Measurements from ENCODE around the gene DRGX.

Gene DRGX

GRCh38 chr10:49329146-49329505, 66.8 kb downstream of the DRGX start:
- no peak for TF ChIP-seq CTCF (IDR thresholded peaks at IDR 0.05; ENCODE audit: insufficient read depth, low read depth, low read length, missing control alignments)
- H3K4me3 ChIP-seq (ENCODE audit: low read length): no peak overlapping the region
- no peak for DNase-seq (ENCODE audit: low read depth)

DNA sequence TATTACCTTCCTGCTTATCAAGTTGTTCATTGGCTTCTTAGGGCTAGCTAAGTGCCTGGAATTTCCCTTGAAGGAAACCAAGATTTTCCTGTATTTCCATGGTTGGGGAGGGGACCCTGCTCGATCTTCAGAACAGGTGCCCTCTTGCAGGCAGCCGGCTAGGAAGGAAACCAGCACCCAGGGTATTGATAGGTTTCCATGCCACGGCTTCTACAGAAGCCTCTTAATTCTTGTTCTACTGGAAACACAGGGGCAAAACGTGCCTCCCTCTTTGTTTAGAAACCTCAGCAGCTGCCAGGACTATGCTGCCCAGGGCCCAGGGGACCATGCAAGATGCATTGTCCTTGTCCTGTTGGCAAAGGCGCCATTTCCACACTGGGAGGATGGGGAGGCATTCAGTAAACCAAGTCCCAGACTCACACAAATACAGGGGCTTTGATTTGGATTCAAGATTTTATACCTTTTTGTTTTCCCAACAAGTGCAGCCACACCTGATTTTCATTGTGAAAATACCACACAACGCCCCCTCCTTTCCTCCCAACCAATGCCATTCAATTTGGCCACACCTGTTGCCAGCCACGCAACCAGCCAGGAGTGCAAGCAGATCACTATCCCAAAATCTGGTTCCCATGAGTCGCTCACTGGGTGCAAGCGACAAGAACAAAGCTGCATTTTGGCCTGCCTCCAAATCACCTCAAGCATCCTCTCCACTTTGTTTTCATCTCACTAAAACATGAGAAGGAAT, 67.3 kb downstream of the DRGX start:
- TF ChIP-seq CTCF (IDR thresholded peaks at IDR 0.05; ENCODE audit: insufficient read depth, low read depth, low read length, missing control alignments): no peak
- DNase-seq (ENCODE audit: low read depth): no peak

GRCh38 chr10:49327036-49327813, 68.7 kb downstream of the DRGX start:
- TF ChIP-seq CTCF (IDR thresholded peaks at IDR 0.05; ENCODE audit: insufficient read depth, low read depth, low read length, missing control alignments): no peak
- no peak overlapping the region for H3K4me3 ChIP-seq (ENCODE audit: low read length)
- no peak for DNase-seq (ENCODE audit: low read depth)

More for the DNA sequence above, 67.3 kb downstream of the DRGX start:
- no peak overlapping the region for H3K4me3 ChIP-seq (ENCODE audit: low read length)

DNA sequence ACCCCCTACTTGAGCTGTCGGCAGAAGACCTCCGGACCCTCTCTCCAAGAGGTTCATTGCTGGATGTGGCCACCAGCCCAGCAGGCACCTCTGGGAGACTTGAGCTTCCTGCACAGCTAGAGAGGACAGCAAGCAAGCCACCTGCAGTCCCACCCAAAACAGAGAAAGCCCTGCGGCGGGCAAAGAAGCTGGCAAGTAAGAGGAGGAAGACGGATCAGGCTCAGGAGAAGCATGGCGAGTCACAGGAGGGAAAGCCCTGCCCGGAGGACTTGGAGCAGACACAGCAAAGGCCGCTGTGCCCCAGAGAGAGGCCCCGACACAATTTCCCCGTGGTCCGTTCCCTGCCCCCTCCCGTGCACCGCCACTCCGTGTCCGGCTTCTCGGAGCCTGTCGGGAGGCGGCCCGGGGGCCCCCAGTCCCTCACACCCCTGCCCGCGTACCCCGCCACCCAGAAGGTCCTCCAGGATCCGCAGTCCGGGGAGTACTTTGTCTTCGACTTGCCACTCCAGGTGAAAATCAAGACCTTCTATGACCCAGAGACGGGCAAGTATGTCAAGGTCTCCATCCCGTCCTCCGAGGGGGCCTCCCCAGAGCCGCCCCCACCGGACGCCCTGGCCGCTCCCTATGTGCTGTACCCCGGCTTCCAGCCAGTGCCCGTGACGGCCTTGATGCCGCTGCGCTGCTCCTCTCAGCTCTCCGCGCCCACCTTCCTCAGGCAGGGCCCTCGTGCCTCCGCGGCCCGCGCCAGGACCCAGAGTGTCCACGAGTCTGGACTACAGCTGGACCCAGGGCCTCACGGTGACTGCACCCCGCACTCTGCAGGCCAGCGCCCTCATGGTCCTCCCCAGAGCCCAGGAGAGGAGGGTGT, 69.7 kb downstream of the DRGX start:
- DNase-seq (ENCODE audit: low read depth): no peak
- TF ChIP-seq CTCF (IDR thresholded peaks at IDR 0.05; ENCODE audit: insufficient read depth, low read depth, low read length, missing control alignments): no peak
- no peak overlapping the region for H3K4me3 ChIP-seq (ENCODE audit: low read length)

DNA sequence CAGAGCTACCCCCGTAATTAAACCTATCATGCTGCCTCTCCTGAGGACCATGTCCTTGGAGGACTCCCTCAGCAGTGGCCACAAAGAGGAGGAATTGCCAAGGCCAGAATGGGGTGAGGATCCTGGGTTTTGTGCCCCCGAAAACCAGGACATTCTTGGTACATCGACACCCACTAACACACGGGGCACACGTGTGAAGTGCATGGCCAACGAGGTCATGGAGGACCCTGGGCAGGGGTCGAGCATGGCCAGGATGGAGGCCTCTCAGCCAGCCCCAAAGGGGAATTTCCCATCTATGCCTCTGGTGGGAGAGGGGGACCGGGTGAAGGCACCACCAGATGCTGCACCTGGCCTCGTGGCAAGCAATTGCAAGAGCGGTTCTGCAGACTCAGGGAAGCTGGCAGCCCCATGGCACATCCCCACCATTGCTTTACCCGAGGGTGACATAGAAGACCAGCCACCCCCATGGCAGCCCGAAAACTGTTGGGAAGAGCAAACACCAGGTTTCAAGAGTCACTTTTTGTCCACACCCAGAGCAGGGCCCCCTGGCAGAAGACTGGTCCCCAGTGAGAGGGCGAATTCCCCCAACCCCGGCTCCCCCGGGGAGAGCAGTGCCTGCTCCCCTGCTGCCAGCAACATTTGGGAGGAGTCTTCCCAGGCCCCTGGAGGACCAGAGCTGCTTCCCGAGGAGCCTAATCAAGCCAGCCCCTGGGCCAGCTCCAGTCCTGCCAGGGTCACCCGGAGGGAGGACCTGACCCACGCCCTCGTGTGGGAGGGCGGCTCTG, 70.6 kb downstream of the DRGX start:
- DNase-seq (ENCODE audit: low read depth): no peak
- no peak overlapping the region for H3K4me3 ChIP-seq (ENCODE audit: low read length)
- no peak for TF ChIP-seq CTCF (IDR thresholded peaks at IDR 0.05; ENCODE audit: insufficient read depth, low read depth, low read length, missing control alignments)

DNA sequence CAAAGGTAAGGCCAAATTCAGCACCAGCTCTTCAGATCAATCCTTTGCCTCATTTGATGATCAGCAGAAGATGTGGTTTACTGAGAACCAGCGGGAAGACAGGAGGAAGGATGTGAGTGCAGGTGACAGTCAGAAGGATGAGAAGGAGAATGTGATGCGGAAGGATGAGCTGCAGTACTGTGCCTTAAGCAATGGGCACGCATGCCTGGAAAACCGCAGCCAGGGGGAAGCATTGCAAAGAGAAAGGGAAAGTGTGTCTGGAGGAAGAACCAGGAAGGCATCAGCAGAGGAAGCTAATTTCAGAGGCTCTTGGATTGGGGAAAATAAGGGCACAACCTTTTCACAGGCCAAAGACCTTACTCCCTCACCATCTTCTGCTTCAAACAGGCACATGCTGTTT, 71.2 kb downstream of the DRGX start:
- no peak overlapping the region for H3K4me3 ChIP-seq (ENCODE audit: low read length)
- TF ChIP-seq CTCF (IDR thresholded peaks at IDR 0.05; ENCODE audit: insufficient read depth, low read depth, low read length, missing control alignments): no peak
- DNase-seq (ENCODE audit: low read depth): no peak

Measured in epithelial cell of esophagus (primary cell).